ENCODE measurements around the gene ZNF710.

GRCh38 chr15:90055182-90055581 lies 54.1 kb downstream of the ZNF710 start:
- TF ChIP-seq CTCF (IDR thresholded peaks at IDR 0.05 in 8 of 11, conservative IDR thresholded peaks at IDR 0.05 in 3 of 11) (no peak), POLR2AphosphoS5 (IDR thresholded peaks at IDR 0.05) (no peak)
